GM23248 (cell line): Measurements from ENCODE around the gene SEL1L3. TPM values are rescaled to one million over a fixed set of nuclear protein-coding genes. Genes with fewer than 3 reads are reported as not detected.

Experiments used
- DNase-seq: peaks from one replicate; pipeline ENCODE4 v3.0.0-alpha.2; 2015
- H2AFZ ChIP-seq: fragments of 200-600 bp; sonication (generic); 2 replicates; pipeline ENCODE4 v1.6.1; 2016; ENCODE audit warnings: antibody characterized with exemption
- H3F3A ChIP-seq: fragments of 200-600 bp; sonication (generic); 2 replicates; pipeline ENCODE4 v1.6.1; 2016; ENCODE audit warnings: mild to moderate bottlenecking, antibody characterized with exemption, mixed run types; ENCODE audit not compliant: insufficient read depth
- H3K27ac ChIP-seq: fragments of 200-600 bp; sonication (generic); 2 replicates; pipeline ENCODE4 v1.5.1; 2016; ENCODE audit warnings: mild to moderate bottlenecking
- H3K27me3 ChIP-seq: fragments of 200-600 bp; sonication (generic); replicated peaks from 2 replicates; pipeline ENCODE4 v1.6.1; 2016; ENCODE audit warnings: mild to moderate bottlenecking; ENCODE audit not compliant: insufficient read depth
- H3K36me3 ChIP-seq: fragments of 200-600 bp; sonication (generic); 2 replicates; pipeline ENCODE4 v1.6.1; 2016; ENCODE audit warnings: low read depth, mild to moderate bottlenecking
- H3K4me1 ChIP-seq: fragments of 200-600 bp; sonication (generic); 2 replicates; pipeline ENCODE4 v1.6.1; 2016; ENCODE audit warnings: mild to moderate bottlenecking; ENCODE audit not compliant: insufficient read depth
- H3K4me2 ChIP-seq: fragments of 200-600 bp; sonication (generic); one replicate; pipeline ENCODE4 v1.6.1; 2016; ENCODE audit warnings: mild to moderate bottlenecking; ENCODE audit not compliant: unreplicated experiment
- H3K4me3 ChIP-seq: fragments of 200-600 bp; sonication (generic); 2 replicates; pipeline ENCODE4 v1.5.1; 2016; ENCODE audit warnings: mild to moderate bottlenecking
- H3K79me2 ChIP-seq: fragments of 200-600 bp; sonication (generic); 2 replicates; pipeline ENCODE4 v1.6.1; 2016; ENCODE audit warnings: mild to moderate bottlenecking; ENCODE audit not compliant: insufficient read depth
- H3K9ac ChIP-seq: fragments of 200-600 bp; sonication (generic); 2 replicates; pipeline ENCODE4 v1.6.1; 2016; ENCODE audit warnings: mild to moderate bottlenecking
- H3K9me2 ChIP-seq: fragments of 200-600 bp; sonication (generic); 2 replicates; pipeline ENCODE4 v1.6.1; 2016; ENCODE audit warnings: mixed run types, mild to moderate bottlenecking, moderate library complexity; ENCODE audit not compliant: insufficient read depth
- H3K9me3 ChIP-seq: fragments of 200-600 bp; sonication (generic); one replicate; pipeline ENCODE4 v1.6.1; 2017; ENCODE audit warnings: low read depth
- H4K20me1 ChIP-seq: fragments of 200-600 bp; sonication (generic); 2 replicates; pipeline ENCODE4 v1.6.0; 2016; ENCODE audit not compliant: insufficient read depth
- EZH2 ChIP-seq: fragments of 200-600 bp; sonication (generic); IDR thresholded peaks from 2 replicates; pipeline ENCODE4 v1.6.1; 2018; ENCODE audit warnings: antibody characterized with exemption, mild to moderate bottlenecking; ENCODE audit not compliant: insufficient read depth, poor library complexity, severe bottlenecking
- EZH2phosphoT487 ChIP-seq: fragments of 200-600 bp; sonication (generic); IDR thresholded peaks from 2 replicates; pipeline ENCODE4 v1.6.1; 2018; ENCODE audit warnings: antibody characterized with exemption, moderate library complexity, mild to moderate bottlenecking, low read depth; ENCODE audit not compliant: insufficient read depth
- WGBS, 2 experiments: methylation state at CpG; one replicate each; pipeline ENCODE4 v1.1.6; 2015 to 2017; ENCODE audit warnings: low lambda C conversion rate in 2 of 2, low coverage in 1 of 2; ENCODE audit errors: missing lambda C conversion rate in 2 of 2; 5-methylcytosine and 5-hydroxymethylcytosine counted together
- in situ Hi-C: fragments of 300-500 bp; cut with MboI; formaldehyde crosslinking; loops from 2 replicates; pipeline ENCODE4 v1.15.0; 2020
- polyA plus RNA-seq: library from polyadenylated mRNA; unstranded; fragments of >200 nt; fragmentation: Nextera tagmentation; extraction: Ambion mirVana; gene quantifications from 2 replicates; pipeline ENCODE4 v1.2.1, GENCODE V29; 2016
- total RNA-seq: library from RNA; depleted of rRNA; stranded (reverse); fragments of >200 nt; shearing (Covaris generic); gene quantifications from 2 replicates; pipeline ENCODE4 v1.2.3, GENCODE V29; 2014

The SEL1L3 gene
- total and polyA plus RNA-seq, 2 experiments from 2014 or later, result 23.1 to 62.8 TPM

DNA sequence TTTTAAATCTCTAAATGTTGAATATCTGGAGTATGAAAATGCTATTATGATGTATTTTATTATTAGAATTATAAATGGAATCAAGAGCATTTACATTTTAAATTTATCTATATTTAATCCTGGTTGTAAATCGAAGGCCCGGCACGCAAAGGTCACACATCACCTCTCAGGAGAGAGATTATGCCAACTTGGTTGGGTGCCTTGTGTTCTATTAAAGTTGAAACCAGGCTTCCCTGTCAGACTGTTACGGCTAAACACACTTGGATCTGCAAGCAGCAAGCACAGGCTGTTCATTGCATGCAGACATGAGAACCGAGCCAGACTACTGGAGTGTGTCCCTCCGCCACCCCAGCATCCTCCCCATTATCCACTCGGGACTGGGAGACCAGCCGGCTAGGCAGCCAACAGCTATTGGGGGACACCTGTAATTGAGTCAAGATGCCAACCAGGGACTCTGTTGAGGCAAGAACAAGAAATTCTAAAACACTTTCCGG lies 16.4 kb upstream of the SEL1L3 start:
- Histone ChIP-seq H3K36me3 (no peaks in the 10 kb centered on the region), H3K4me2 (no peak overlapping the region), H3K9ac (no peak overlapping the region), H2AFZ (no peak overlapping the region), H3F3A (peaks cover 12% of the 10 kb centered on the region), H3K9me3 (no peaks in the 10 kb centered on the region), H3K4me1 (peaks cover 12% of the 10 kb centered on the region), H3K9me2 (no peaks in the 10 kb centered on the region), H4K20me1 (no peaks in the 10 kb centered on the region), H3K4me3 (no peak overlapping the region), H3K79me2 (no peaks in the 10 kb centered on the region), H3K27ac (no peak overlapping the region), H3K27me3 (no peaks in the 10 kb centered on the region)
- WGBS, 2 experiments, result 84% methylated on average over 9 of the region's 9 CpGs
- in situ Hi-C loops, result no loop called here
- TF ChIP-seq EZH2phosphoT487 (no peak), EZH2 (no peak)
- DNase-seq, result no peak

DNA sequence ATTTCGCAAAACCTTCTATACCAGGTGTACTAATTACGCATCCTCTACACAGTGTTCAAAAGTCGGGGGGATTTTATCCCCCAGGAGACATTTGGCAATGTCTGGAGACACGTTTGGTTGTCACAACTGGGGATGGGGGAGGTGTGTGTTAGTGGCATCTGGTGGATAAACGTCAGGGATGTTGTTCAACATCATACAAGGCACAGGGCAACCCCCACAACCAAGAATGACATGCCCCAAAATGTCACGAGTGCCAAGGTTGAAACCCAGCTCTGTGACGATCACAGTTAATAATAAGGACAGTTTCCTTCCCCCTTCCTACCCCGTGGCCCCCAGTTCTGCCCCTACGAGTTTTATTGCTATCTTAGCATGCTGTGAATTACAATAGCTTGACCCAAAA lies 15.9 kb upstream of the SEL1L3 start:
- Histone ChIP-seq H3K4me3 (no peak overlapping the region), H3K9me3 (no peaks in the 10 kb centered on the region), H3F3A (peaks cover 7% of the 10 kb centered on the region), H3K27ac (no peak overlapping the region), H3K9ac (no peak overlapping the region), H3K4me2 (no peak overlapping the region), H3K79me2 (no peaks in the 10 kb centered on the region), H3K27me3 (no peaks in the 10 kb centered on the region), H2AFZ (no peak overlapping the region), H3K4me1 (peaks cover 8% of the 10 kb centered on the region), H3K36me3 (no peaks in the 10 kb centered on the region), H4K20me1 (no peaks in the 10 kb centered on the region), H3K9me2 (no peaks in the 10 kb centered on the region)
- TF ChIP-seq EZH2 (no peak), EZH2phosphoT487 (no peak)
- no peak for DNase-seq
- in situ Hi-C loops, result no loop called here
- WGBS, 2 experiments, result 58 to 64% methylated on average over 9 of the region's 9 CpGs

DNA sequence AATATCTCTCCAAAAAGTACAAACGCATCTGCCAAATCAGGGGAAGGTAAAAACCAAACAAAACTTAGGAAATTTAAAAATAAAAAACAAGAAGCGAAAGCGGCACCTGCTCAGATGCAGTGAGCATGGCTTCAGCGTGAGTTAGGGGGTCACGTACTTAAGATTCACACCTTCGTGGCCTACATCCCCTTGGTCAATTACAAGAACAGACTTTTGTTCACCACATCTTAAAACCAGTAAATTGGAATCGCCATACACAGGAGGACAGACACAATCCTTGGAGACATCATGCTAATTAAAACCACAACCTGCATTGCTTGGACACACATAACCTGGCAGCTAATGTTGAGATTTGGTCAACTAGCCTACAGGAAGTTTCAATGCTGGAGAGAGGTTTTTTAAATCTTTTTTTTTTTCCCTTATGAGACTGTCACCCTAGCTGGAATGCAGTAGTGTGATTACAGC lies 12.5 kb upstream of the SEL1L3 start:
- Histone ChIP-seq H4K20me1 (no peaks in the 10 kb centered on the region), H3K9ac (no peak overlapping the region), H3K9me3 (no peaks in the 10 kb centered on the region), H3K36me3 (no peaks in the 10 kb centered on the region), H3K27ac (no peak overlapping the region), H3K9me2 (no peaks in the 10 kb centered on the region), H3K4me1 (no peaks in the 10 kb centered on the region), H3K79me2 (no peaks in the 10 kb centered on the region), H3F3A (no peaks in the 10 kb centered on the region), H2AFZ (no peak overlapping the region), H3K4me2 (no peak overlapping the region), H3K27me3 (no peaks in the 10 kb centered on the region), H3K4me3 (no peak overlapping the region)
- 94 to 95% methylated on average over 7 of the region's 7 CpGs for WGBS, 2 experiments
- TF ChIP-seq EZH2, result no peak
- TF ChIP-seq EZH2phosphoT487, result no peak
- DNase-seq, result no peak
- in situ Hi-C loops, result no loop called here

DNA sequence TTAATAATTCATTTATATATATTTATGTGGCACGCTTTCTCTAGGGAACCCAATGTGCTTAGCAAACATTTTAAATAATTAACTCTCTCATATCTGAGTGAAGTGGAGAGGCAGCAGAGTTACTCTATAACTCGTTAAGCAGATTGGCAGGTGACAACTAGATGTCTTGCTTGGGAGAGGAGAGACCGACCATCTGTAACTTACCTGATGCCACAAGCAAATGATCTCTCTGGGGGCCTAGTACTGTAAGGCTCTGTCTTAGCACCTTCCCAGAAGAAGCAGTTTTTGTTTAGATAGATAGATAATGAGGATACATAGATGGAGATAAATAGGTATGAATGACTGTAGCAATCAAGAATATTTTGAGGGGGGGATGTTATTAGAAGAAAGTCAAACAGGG lies 11.9 kb upstream of the SEL1L3 start:
- H3K9ac ChIP-seq, result no peak overlapping the region
- no peak overlapping the region for H3K4me2 ChIP-seq
- H3K9me3 ChIP-seq, result no peaks in the 10 kb centered on the region
- DNase-seq, result no peak
- H2AFZ ChIP-seq, result no peak overlapping the region
- in situ Hi-C loops, result no loop called here
- no peak for TF ChIP-seq EZH2phosphoT487
- no peak for TF ChIP-seq EZH2
- no peak overlapping the region for H3K4me3 ChIP-seq
- no peaks in the 10 kb centered on the region for H3K9me2 ChIP-seq
- H3K27ac ChIP-seq, result no peak overlapping the region
- WGBS, 2 experiments, result 90% methylated on average over 3 of the region's 3 CpGs
- no peaks in the 10 kb centered on the region for H3K4me1 ChIP-seq
- H4K20me1 ChIP-seq, result no peaks in the 10 kb centered on the region
- H3K27me3 ChIP-seq, result no peaks in the 10 kb centered on the region
- H3K36me3 ChIP-seq, result no peaks in the 10 kb centered on the region
- H3F3A ChIP-seq, result no peaks in the 10 kb centered on the region
- no peaks in the 10 kb centered on the region for H3K79me2 ChIP-seq
